Measurements from ENCODE around the gene APP. TPM values are rescaled to one million over a fixed set of nuclear protein-coding genes. Genes with fewer than 3 reads are reported as not detected.
"Not testable (repeated sequence)": the region's sequence is repeated elsewhere in the genome, so short reads cannot be mapped to it uniquely, and the experiment has no call there.

APP gene
- total and polyA plus RNA-seq, 7 donors = 37.7 to 118 (median 56.6) TPM

- no peaks in the 10 kb centered on the region for H3K4me1 ChIP-seq
- H3K9me3 ChIP-seq = no peaks in the 10 kb centered on the region
- no peak for DNase-seq
- H3K27me3 ChIP-seq (ENCODE audit: insufficient read depth in 3 of 3, low read length in 2 of 3) = no peaks in the 10 kb centered on the region
- H3K4me3 ChIP-seq = no peak overlapping the region
- intact Hi-C loops (cut with DNase I) = no loop called here
- ATAC-seq = no peak
- no peak for TF ChIP-seq CTCF (IDR thresholded peaks at IDR 0.05)
- no peak overlapping the region for H3K27ac ChIP-seq
- no peaks in the 10 kb centered on the region for H3K36me3 ChIP-seq (ENCODE audit: insufficient read depth in 1 of 2, low read depth in 1 of 2)
- 82 to 84% (median 83%) methylated on average over 4 of the region's 4 CpGs for WGBS, 3 donors
These were observed 85.4 kb downstream of the APP start for GRCh38 chr21:26085127-26085526.

- no peak for TF ChIP-seq CTCF (IDR thresholded peaks at IDR 0.05)
- ATAC-seq (no peak), DNase-seq (no peak)
- intact Hi-C loops (cut with DNase I) = no loop called here
- Histone ChIP-seq H3K4me1 (no peaks in the 10 kb centered on the region), H3K27ac (no peak overlapping the region), H3K9me3 (no peaks in the 10 kb centered on the region), H3K4me3 (no peak overlapping the region), H3K27me3 (ENCODE audit: insufficient read depth in 3 of 3, low read length in 2 of 3) (no peaks in the 10 kb centered on the region), H3K36me3 (ENCODE audit: insufficient read depth in 1 of 2, low read depth in 1 of 2) (no peaks in the 10 kb centered on the region)
- 86 to 96% (median 91%) methylated on average over 2 of the region's 2 CpGs for WGBS, 3 donors
These were observed 88.0 kb downstream of the APP start for GRCh38 chr21:26082549-26082948.

GRCh38 chr21:26081175-26081760, 89.3 kb downstream of the APP start:
- H3K27me3 ChIP-seq (ENCODE audit: insufficient read depth in 3 of 3, low read length in 2 of 3); intact Hi-C loops (cut with DNase I); DNase-seq; ATAC-seq; H3K4me3 ChIP-seq; H3K27ac ChIP-seq; H3K9me3 ChIP-seq; H3K36me3 ChIP-seq (ENCODE audit: insufficient read depth in 1 of 2, low read depth in 1 of 2); H3K4me1 ChIP-seq: not testable (repeated sequence)
- WGBS, 3 donors = 87 to 90% (median 89%) methylated on average over 7 of the region's 7 CpGs

- H3K4me3 ChIP-seq = no peak overlapping the region
- no peak overlapping the region for H3K27ac ChIP-seq
- no peaks in the 10 kb centered on the region for H3K9me3 ChIP-seq
- no peak for ATAC-seq
- no peak for TF ChIP-seq CTCF (IDR thresholded peaks at IDR 0.05)
- no peak for DNase-seq
- H3K27me3 ChIP-seq (ENCODE audit: insufficient read depth in 3 of 3, low read length in 2 of 3) = no peaks in the 10 kb centered on the region
- intact Hi-C loops (cut with DNase I) = no loop called here
- no peaks in the 10 kb centered on the region for H3K4me1 ChIP-seq
- no peaks in the 10 kb centered on the region for H3K36me3 ChIP-seq (ENCODE audit: insufficient read depth in 1 of 2, low read depth in 1 of 2)
- WGBS, 3 donors = 95 to 98% (median 96%) methylated on average over 6 of the region's 6 CpGs
These were observed 90.4 kb downstream of the APP start for GRCh38 chr21:26080211-26080610.

GRCh38 chr21:26079366-26079765, 91.2 kb downstream of the APP start:
- Histone ChIP-seq H3K4me1 (no peaks in the 10 kb centered on the region), H3K27me3 (ENCODE audit: insufficient read depth in 3 of 3, low read length in 2 of 3) (no peaks in the 10 kb centered on the region), H3K4me3 (no peak overlapping the region), H3K36me3 (ENCODE audit: insufficient read depth in 1 of 2, low read depth in 1 of 2) (no peaks in the 10 kb centered on the region), H3K9me3 (no peaks in the 10 kb centered on the region), H3K27ac (no peak overlapping the region)
- ATAC-seq (no peak), DNase-seq (no peak)
- no peak for TF ChIP-seq CTCF (IDR thresholded peaks at IDR 0.05)
- intact Hi-C loops (cut with DNase I) = no loop called here
- WGBS, 3 donors = 43 to 62% (median 45%) methylated on average over 4 of the region's 4 CpGs

Measured in psoas muscle (tissue), 8 donors.